Hematopoietic multipotent progenitor cell treated with erythropoietin and hydrocortisone succinate and interleukin-3 and kit ligand, for 4 days (in vitro differentiated cells): ENCODE measurements around the gene LRRC2.
"Not testable (repeated sequence)": the region's sequence is repeated elsewhere in the genome, so short reads cannot be mapped to it uniquely, and the experiment has no call there.

Experiments used
- DNase-seq: peaks from one replicate; pipeline ENCODE4 v3.0.0-alpha.2; 2015

Gene LRRC2

DNA sequence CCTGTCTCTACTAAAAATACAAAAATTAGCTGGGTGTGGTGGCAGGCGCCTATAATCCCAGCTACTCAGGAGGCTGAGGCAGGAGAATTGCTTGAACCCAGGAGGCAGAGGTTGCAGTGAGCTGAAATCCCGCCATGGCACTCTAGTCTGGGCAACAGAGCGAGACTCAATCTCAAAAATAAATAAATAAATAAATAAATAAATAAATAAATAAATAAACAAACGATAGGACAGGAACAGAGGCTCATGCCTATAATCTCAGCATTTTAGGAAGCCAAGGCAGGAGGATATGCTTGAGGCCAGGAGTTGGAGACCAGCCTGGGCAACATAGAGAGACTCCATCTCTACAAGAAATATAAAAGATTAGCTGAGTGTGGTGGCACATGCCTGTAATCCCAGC is 43.9 kb downstream of the LRRC2 start:
- DNase-seq = not testable (repeated sequence)

DNA sequence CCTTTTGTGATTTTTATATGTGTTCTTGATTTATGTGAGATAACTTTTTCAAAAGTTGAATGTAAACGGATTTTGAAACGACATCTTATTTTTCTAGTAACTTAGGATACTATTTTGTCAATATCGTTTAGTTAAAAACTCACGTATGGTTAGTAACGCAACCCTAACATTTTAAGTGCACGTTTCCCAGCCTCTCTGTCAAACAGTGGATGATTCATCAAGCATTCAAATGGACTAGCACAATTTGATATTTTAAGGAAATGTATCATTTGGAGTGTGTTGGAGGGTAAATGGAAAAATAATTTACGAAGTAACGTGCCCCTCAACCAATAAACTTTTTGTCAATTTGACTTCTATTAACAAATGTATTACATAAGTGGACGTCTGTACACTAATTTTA is 45.0 kb downstream of the LRRC2 start:
- DNase-seq = no peak

DNA sequence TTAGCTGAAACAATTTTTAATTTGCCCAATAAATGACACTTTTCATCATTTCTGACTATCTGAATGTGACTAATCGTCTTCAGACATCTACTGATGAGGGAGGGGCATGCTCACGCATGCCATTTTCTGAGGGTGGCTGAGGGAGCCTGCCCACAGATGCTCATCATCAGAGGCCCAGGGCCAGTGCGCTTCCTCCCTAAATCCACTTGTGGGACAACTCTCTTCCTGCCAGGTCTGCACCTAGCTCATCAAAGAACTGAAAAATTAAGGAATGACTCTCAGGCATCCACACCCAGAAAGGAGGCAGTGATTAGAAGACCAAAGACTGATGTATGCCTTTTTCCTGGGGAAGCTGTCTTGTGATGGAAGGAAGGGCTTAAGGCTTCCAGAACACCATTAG is 45.6 kb downstream of the LRRC2 start:
- DNase-seq = no peak

- no peak for DNase-seq
These were observed 46.1 kb downstream of the LRRC2 start for GRCh38 chr3:46519952-46520351.

DNA sequence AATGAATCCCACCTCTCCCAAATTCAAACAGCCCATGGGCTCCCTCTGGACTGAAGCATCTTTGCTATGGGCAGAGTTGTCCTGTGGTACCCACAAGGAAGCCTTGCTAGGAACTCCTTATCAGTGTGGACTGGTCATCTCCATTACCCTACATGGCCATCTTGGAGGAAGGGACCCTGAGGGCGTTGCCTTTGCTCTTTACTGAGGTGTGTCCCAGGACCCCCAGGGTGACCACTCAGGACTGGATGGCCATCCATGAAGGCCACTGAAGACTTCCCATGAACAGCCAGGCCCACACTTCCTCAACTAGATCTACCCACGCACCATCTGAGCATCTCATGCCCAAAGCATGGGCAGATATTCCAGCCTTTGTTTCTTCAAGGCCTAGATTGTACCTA is 48.3 kb downstream of the LRRC2 start:
- DNase-seq = no peak

DNA sequence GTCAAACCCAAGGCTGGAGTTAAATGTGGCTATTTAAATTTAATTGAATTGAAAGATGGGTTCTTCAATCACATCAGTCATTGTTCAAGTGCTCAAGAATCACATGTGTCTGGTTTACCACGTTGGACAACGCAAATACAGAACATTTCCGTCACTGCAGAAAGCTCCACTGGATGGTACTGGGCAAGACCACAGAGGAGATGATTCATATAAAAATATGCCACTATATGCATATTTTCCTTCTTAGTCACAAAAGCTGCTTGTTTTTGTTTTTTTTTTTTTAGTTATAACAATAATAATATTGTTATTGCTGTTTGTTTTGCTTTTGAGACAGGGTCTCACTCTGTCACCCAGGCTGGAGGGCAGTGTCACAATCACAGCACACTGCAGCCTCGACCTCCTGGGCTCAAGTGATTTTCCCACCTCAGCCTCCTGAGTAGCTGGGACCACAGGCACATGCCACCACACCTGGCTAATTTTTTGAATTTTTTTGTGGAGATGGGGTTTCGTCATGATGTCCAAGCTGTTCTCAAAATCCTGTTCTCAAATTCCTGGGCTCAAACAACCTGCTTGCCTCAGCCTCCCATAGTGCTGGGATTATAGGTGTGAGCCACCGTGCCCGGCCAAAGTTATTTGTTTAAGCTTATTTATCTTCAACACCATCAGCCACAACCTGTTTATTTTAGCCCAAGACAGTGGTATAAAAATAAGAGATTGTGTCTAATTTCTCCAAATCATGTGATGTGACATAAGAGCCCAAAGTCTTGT is 48.9 kb downstream of the LRRC2 start:
- no peak for DNase-seq

DNA sequence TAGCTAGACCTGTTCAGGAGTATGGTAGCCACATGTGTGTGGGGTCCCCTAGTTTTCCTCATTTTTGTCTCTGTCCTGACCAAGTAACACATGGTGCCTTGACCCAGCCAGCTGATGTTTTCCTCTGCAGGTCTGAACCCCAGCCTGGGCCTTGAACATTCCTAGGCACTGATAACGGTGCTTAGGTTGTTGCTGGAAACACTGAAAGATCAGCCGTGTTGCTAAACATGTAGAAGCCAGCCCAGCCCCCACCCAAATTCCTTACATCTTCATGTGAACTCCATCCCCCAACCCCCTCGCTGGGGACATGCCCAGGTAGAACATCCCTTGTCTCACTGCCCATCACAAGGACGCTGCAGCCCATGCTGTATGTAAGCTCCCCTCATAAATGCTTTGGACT is 49.6 kb downstream of the LRRC2 start:
- no peak for DNase-seq

DNA sequence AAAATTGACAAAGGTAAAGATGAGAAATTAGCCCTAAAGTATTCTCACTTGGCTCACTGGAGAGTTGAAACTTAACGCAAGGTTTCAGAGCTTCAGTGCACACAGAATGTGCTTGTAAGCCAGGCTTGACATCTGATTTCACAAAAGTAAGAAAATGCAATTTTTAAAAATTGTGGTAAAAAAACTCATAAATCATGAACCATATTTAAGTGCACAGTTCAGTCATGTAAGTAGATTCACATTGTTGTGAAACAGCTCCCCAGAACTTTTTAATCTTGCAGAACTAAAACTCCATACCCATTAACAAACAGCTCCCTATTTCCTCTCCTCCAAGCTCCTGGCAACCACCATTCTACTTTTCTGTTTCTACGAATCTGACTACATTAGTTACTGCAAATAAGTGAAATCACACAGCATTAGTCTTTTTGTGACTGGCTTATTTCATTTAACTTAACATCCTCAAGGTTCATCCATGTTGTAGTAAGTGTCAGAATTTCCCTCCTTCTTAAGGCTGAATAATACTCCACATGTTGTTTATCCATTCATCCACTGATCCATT is 53.8 kb downstream of the LRRC2 start:
- DNase-seq = no peak

DNA sequence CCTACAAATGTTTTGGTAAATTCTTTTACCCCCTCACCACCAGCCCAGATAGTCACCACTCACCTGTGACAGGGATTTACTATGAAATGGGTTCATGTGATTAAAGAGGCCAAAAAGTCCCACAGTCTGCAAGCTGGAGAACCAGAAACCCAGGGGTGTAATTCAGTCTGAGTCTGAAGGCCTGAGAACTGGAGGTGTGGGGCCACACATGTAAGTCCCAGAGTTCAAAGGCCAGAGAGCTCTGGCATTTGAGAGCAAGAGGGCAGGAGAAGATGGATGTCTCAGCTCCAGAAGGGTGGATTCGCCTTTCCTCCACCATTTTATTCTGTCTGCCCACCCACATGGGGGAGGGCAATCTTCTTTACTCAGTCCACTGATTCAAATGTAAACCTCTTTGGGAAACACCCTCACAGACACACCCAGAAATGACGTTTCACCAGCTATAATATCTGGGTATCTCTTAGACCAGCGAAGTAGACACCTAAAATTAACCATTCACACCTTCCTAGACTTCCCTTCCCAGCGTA is 56.4 kb downstream of the LRRC2 start:
- no peak for DNase-seq

DNA sequence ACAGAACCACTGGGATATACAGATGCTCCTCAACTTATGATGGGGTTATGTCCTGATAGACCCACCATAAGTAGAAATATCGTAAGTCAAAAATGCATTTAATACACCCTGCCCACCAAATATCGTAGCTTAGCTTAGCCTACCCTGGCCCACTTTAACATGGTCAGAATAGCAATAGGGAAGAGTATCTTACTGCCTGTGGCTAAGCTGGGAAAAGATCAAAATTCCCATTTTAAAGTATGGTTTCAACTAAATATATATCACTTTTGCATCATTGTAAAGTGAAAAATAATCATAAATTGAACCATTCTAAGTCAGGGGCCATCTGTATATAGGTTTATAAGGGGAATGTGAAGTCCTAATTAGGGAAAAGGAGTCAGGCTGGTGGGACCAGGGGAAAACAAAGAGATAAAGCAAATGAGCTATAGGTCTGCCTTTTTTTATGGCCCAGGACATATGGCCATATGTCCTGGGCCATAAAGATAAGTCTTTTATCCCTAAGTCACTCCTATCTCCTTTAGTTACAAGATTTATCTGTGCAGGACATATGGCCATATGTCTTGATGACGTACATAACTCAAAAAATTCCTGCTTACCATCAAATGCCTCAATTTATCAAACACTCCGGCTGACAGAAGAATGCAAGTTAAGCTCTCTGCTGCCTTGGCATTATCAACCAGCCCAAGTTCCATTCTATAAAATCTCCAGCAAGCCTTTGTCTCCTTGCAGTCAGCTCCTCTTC is 57.1 kb downstream of the LRRC2 start:
- peak; percentile 76 for DNase-seq

DNA sequence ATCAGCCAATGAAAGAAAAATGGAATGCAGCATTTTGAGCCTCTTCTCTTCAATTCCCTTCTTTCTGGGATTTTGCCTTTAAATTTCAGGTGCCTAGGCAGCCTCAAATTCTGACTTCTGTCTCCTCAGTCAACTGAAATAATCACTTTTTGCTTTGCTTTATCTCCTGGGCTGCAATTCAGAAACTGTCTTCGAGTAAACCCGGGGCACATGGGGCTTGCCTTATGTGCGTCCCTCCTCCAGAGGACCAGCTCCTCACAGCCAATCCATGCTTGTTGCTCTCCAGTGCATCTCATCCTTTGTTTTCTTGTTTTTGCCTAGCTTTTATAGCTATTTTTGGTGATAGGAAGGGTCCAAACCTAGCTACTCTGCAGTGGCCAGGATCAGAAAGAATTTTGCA is 59.6 kb downstream of the LRRC2 start:
- DNase-seq = no peak

DNA sequence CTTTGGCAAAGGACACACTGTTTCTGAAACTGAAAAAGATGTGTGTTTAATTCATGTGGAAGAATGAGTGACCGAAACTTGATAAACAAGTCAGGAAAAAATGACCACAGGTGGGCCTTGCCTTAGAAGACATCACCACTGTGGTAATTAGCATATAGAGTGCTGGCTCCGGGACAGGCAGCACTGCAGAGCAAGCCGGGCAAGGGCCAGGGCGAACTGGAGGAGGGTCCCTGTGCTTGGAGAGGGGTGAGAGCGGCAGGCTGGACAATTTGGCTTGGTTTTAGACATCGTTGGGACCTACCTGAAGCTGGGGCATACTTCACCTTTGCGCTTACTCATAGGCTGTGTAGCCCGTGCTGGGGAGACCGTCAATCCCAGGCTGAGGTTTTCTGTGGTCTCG is 60.1 kb downstream of the LRRC2 start:
- DNase-seq = no peak

- DNase-seq = peak; percentile 49
These were observed 61.3 kb downstream of the LRRC2 start for GRCh38 chr3:46504789-46505188.

- DNase-seq = no peak
These were observed 62.8 kb downstream of the LRRC2 start for GRCh38 chr3:46503200-46503874.

DNA sequence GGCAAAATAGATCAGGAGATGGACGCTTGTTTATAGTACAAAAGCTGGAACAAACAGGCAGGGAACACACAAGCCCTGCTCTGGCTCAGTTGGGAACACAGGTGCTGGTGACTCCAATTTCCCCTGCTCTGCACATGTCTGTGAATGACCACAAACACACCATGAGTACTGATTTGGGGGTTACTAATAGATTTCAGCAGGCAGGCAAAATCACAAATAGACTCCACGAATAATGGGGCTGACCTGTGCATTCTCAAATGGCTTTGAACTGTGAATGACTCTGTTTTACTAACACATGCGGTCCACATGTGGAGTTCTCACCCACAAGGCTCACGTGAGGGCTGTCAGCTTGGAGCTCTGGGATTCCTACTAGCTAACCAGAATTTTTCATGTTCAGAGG is 64.4 kb downstream of the LRRC2 start:
- no peak for DNase-seq

GRCh38 chr3:46500656-46501635 is 65.2 kb downstream of the LRRC2 start:
- peak; percentile 41 for DNase-seq

- no peak for DNase-seq
These were observed 67.1 kb downstream of the LRRC2 start for GRCh38 chr3:46498916-46499519.

DNA sequence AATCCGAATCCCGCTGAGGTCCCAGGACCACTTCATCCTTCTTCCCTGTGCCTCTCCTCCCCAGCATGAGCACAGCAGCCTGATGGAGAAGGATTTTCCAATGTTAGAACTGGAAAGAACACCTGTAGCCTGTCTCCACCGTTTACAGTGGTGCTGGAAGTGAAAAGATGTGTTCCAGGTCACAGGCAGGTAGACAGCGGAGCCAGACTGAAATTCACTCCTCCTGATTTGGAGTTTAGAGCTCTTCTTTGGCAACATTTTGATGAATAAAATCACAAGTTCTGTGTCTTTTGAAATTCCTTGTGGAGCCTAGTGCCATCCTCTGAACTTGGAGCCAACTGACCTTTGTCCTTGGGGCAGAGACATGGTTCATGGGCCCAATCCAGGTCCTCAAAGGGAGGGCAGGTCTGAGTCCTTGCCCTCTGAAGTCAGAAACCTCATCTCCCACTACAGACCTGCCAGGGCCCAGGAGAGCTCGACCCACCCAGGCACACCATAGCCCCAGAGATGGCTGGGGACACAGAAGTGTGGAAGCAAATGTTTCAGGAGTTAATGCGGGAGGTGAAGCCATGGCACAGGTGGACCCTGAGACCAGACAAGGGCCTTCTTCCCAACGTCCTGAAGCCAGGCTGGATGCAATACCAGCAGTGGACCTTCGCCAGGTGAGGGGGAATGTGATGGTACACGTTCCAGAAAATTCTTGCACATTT is 68.4 kb downstream of the LRRC2 start, which contains the start of gene RTP3:
TSS of gene RTP3 (plus strand) at position 421 of the 710 bp plus-strand sequence. CDS start at position 508, 87 bp downstream.
- no peak for DNase-seq

- DNase-seq = peak; percentile 72
These were observed 69.2 kb downstream of the LRRC2 start for GRCh38 chr3:46496746-46497555.

DNA sequence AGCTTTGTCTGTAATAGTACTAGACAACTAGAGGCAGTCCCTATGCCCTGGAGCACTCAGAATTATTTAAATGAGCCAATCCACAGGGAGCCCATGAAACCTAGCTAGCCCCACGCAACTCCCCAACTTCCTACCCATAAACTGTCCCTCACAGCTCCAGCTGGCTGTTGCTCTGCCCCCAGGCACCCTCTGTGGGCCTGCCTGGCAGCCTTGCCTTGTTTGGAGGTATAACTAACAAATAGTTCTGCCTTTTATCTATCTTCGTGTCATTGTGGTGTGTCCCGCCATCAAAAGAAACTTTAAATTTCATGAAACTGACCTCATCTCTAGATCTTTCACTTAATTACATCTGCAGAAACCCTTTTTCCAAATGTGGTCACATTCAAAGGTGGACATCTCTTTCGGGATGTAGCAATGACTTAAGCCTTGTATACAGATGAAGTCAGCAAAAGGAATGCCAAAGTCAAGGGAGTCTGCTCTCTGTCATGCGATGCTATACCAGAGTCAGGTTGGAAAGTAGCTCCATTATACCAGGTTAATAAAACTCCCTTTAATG is 70.1 kb downstream of the LRRC2 start:
- no peak for DNase-seq
